ENCODE results near the gene COX7C.
"Not testable (repeated sequence)": the region's sequence is repeated elsewhere in the genome, so short reads cannot be mapped to it uniquely, and the experiment has no call there.

GRCh38 chr5:86569522-86570426 is 48.0 kb upstream of the COX7C start:
- TF ChIP-seq EP300 (conservative IDR thresholded peaks at IDR 0.05; ENCODE audit: poor library complexity, severe bottlenecking); EZH2 (IDR thresholded peaks at IDR 0.05; ENCODE audit: borderline replicate concordance, insufficient read depth, low read length, poor library complexity, severe bottlenecking); RAD21 (conservative IDR thresholded peaks at IDR 0.05); TAF1 (IDR thresholded peaks at IDR 0.05; ENCODE audit: low read depth): not testable (repeated sequence)
